Thyroid gland (tissue), 4 donors: Measurements from ENCODE around the gene RCAN2. TPM values are rescaled to one million over a fixed set of nuclear protein-coding genes. Genes with fewer than 3 reads are reported as not detected.

Experiments
- DNase-seq, 2 donors: peaks; one replicate each; pipeline ENCODE4 v3.0.0-alpha.2; 2019
- H3K27ac ChIP-seq, 3 donors: fragments of 200-600 bp; sonication (generic); 1 replicate in 2 of 3; 2 replicates in 1 of 3; pipeline ENCODE4 v1.5.1; 2016 to 2019; ENCODE audit warnings: mild to moderate bottlenecking in 1 of 3, moderate library complexity in 1 of 3
- H3K27me3 ChIP-seq: fragments of 200-600 bp; sonication (generic); one replicate; pipeline ENCODE4 v1.5.1; 2019
- H3K36me3 ChIP-seq, 2 donors: fragments of 200-600 bp; sonication (generic); one replicate each; pipeline ENCODE4 v1.5.1; 2016 to 2019
- H3K4me1 ChIP-seq, 2 donors: fragments of 200-600 bp; sonication (generic); one replicate each; pipeline ENCODE4 v1.5.1; 2017 to 2019
- H3K4me3 ChIP-seq, 3 donors: fragments of 200-600 bp; sonication (generic); replicated peaks in 1 of 3; 1 replicate in 2 of 3; 2 replicates in 1 of 3; pipeline ENCODE4 v1.5.1; 2016; ENCODE audit warnings: mild to moderate bottlenecking in 1 of 3
- H3K9me3 ChIP-seq: fragments of 200-600 bp; sonication (generic); one replicate; pipeline ENCODE4 v1.5.1; 2017
- CTCF ChIP-seq, 6 experiments: fragments of 200-600 bp in 3 of 6; fragments of 450-650 bp in 3 of 6; sonication (generic) in 3 of 6; IDR thresholded peaks; one replicate each; pipeline ENCODE4 v1.5.1; 2016 to 2019; ENCODE audit warnings: antibody characterized with exemption in 6 of 6, mild to moderate bottlenecking in 2 of 6, inconsistent platforms in 1 of 6, moderate library complexity in 1 of 6
- POLR2A ChIP-seq, 2 donors: fragments of 450-650 bp; IDR thresholded peaks; one replicate each; pipeline ENCODE4 v1.6.1; 2017; ENCODE audit warnings: antibody characterized with exemption in 2 of 2, mild to moderate bottlenecking in 2 of 2, moderate library complexity in 1 of 2
- WGBS, 2 donors: methylation state at CpG; one replicate each; pipeline ENCODE4 v1.1.5; 2017; 5-methylcytosine and 5-hydroxymethylcytosine counted together
- intact Hi-C: fragments of 100-400 bp; cut with DNase I; formaldehyde crosslinking; loops from one replicate; pipeline ENCODE4 v1.15.1; 2023
- total RNA-seq, 4 donors: library from RNA; depleted of rRNA; stranded (reverse); fragments of >200 nt; gene quantifications; one replicate each; pipeline ENCODE4 v1.2.3, GENCODE V29; 2016

Gene RCAN2
- total RNA-seq, 4 donors from 2014 or later = 14.0 to 33.2 (median 23.3) TPM

DNA sequence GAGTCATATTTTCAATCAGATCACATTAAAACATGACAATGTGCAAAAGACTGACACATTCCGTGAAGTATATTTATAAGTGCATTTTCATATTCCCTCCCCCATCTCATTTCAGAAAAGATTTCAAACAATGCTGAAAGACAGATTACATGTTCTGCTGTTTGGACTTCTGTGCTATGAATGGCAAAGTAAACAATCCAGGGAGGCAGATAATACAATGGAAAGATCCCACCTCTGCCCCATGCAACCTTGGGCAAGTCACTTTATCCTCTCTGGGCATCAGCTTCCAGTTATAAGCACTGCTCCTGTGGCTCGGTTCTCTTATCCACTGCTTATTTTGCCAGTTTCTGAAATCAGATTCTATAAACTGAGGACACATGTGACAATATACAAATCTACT is 110.2 kb downstream of the RCAN2 start:
- intact Hi-C loops = no loop called here
- Histone ChIP-seq H3K27ac (peak overlapping the region; percentile 44 to 75 (median 67)), H3K4me1 (peaks cover 36 to 61% of the 10 kb centered on the region in 2 donors), H3K9me3 (no peaks in the 10 kb centered on the region), H3K27me3 (no peaks in the 10 kb centered on the region), H3K36me3 (no peaks in the 10 kb centered on the region), H3K4me3 (no peak overlapping the region)
- no peak for DNase-seq
- TF ChIP-seq POLR2A (IDR thresholded peaks at IDR 0.05) (no peak), CTCF (IDR thresholded peaks at IDR 0.05) (no peak)
- WGBS, 2 donors = 59 to 65% methylated on average over 2 of the region's 2 CpGs

DNA sequence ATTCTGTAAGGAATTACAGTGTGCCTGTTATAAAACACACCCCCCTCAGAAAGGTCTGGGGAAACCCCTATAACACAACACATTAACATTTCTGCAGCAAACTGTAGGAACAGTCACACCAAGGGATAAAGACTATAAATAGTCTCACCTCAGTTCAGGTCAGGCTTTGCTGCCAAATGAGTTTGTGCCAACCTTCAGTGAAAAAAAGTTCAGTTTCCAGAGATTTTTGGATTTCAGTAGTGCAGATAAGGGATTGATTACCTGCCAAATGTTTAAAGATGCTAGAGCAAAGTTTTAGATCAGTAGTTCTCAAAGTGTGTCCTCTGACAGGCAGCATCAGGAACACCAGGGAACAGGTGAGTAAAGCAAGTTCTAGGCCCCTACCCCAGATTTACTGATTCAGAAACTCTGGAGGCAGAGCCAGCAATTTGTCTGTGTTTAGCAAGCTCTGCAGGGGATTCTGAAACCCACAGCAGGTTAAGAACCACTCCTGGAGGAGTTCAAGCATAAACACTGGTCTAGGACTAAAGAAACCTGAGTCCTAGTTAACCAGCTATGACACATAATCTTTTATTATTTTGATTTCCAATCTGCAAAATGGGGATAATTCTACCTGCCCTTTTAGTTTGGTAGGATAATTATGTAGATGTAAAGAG is 111.0 kb downstream of the RCAN2 start:
- peaks cover 36 to 61% of the 10 kb centered on the region in 2 donors for H3K4me1 ChIP-seq
- H3K36me3 ChIP-seq = no peaks in the 10 kb centered on the region
- intact Hi-C loops = no loop called here
- TF ChIP-seq CTCF (IDR thresholded peaks at IDR 0.05) (no peak), POLR2A (IDR thresholded peaks at IDR 0.05) (no peak)
- DNase-seq = peak; percentile 61 to 67
- H3K27ac ChIP-seq = peak overlapping the region; percentile 53 to 75 (median 67)
- no peaks in the 10 kb centered on the region for H3K9me3 ChIP-seq
- H3K27me3 ChIP-seq = no peaks in the 10 kb centered on the region
- H3K4me3 ChIP-seq = no peak overlapping the region

DNA sequence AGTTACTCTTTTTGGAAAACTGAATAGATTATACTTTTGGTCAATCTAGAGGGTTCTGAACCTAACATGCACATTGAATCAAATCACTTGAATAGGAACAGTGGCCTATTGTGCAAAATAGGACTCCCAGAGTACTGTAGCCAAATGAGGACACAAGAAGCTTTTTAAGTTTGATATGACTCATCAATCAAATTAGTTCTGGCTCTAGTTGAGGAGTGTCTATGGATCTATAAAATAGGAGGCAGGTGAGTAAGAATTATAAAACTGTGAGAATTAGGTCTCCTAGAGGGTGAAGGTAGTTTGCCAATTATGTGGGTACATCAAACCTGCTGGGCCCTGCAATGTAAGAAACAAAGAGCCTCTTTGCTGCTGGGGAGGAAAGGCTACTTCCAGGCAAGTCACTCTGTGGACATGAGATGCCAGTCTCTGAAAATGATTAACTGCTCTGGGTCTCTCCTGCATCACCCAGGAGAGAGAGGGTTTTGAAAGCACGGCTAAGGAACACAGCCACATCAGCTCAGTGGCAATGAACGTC is 112.3 kb downstream of the RCAN2 start:
- TF ChIP-seq CTCF (IDR thresholded peaks at IDR 0.05) (no peak), POLR2A (IDR thresholded peaks at IDR 0.05) (no peak)
- no peaks in the 10 kb centered on the region for H3K36me3 ChIP-seq
- H3K9me3 ChIP-seq = no peaks in the 10 kb centered on the region
- 65 to 79% methylated on average over 2 of the region's 2 CpGs for WGBS, 2 donors
- H3K27me3 ChIP-seq = no peaks in the 10 kb centered on the region
- peaks cover 36 to 61% of the 10 kb centered on the region in 2 donors for H3K4me1 ChIP-seq
- no peak overlapping the region for H3K4me3 ChIP-seq
- intact Hi-C loops = no loop called here
- peak overlapping the region; percentile 43 to 67 (median 53) for H3K27ac ChIP-seq
- DNase-seq = no peak

GRCh38 chr6:46378161-46378881 is 112.9 kb downstream of the RCAN2 start:
- 91 to 93% methylated on average over 2 of the region's 2 CpGs for WGBS, 2 donors
- peak overlapping the region in 2 of 3 donors; percentile 43 to 67 for H3K27ac ChIP-seq
- no peaks in the 10 kb centered on the region for H3K36me3 ChIP-seq
- TF ChIP-seq POLR2A (IDR thresholded peaks at IDR 0.05) (no peak), CTCF (IDR thresholded peaks at IDR 0.05) (no peak)
- H3K27me3 ChIP-seq = no peaks in the 10 kb centered on the region
- no peak for DNase-seq
- peaks cover 36 to 61% of the 10 kb centered on the region in 2 donors for H3K4me1 ChIP-seq
- H3K4me3 ChIP-seq = no peak overlapping the region
- no peaks in the 10 kb centered on the region for H3K9me3 ChIP-seq
- intact Hi-C loops = no loop called here

DNA sequence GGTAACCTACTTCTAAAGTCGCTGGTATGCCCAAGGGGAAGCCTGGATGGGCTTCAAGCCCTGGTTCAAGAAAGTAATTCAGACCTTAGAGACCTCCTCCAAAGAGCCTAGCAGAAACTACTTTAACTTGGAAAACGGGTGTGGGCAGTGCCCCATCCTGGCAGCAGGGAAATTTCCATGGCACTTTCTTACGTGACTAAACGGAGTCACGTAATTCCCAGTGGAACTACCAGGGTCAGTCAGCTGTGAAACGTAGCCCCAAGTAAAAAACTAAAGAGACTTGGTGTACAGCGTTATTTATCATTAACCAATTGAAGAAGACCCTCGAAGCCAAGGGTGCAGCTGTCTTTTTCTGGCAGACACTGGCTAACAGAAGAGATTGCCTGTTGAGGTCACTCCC is 114.0 kb downstream of the RCAN2 start:
- Histone ChIP-seq H3K4me1 (peaks cover 33 to 53% of the 10 kb centered on the region in 2 donors), H3K27ac (peak overlapping the region in 2 of 3 donors; percentile 0 to 67), H3K9me3 (no peaks in the 10 kb centered on the region), H3K4me3 (no peak overlapping the region), H3K27me3 (no peaks in the 10 kb centered on the region), H3K36me3 (no peaks in the 10 kb centered on the region)
- TF ChIP-seq POLR2A (IDR thresholded peaks at IDR 0.05) = no peak
- TF ChIP-seq CTCF (IDR thresholded peaks at IDR 0.05) = no peak
- DNase-seq = peak; percentile 5 to 6
- intact Hi-C loops = no loop called here
- 51 to 63% methylated on average over 8 of the region's 8 CpGs for WGBS, 2 donors
